Gastrocnemius medialis (tissue), 4 donors: ENCODE measurements around the gene GMEB2. TPM values are rescaled to one million over a fixed set of nuclear protein-coding genes. Genes with fewer than 3 reads are reported as not detected.
A peak's percentile ranks its signal among the peaks of the same experiment; 100 is the strongest.
"Not testable (repeated sequence)": the region's sequence is repeated elsewhere in the genome, so short reads cannot be mapped to it uniquely, and the experiment has no call there.

Experiments
- ATAC-seq, 2 donors: fragments of 150-250 bp; one replicate each; pipeline ENCODE4 v1.9.1; 2016
- DNase-seq, 2 donors: peaks; one replicate each; pipeline ENCODE4 v3.0.0-alpha.2; 2019
- H3K27ac ChIP-seq, 4 donors: fragments of 200-600 bp; sonication (generic); 1 replicate in 1 of 4; 2 replicates in 3 of 4; pipeline ENCODE4 v1.5.1; 2016 to 2018; ENCODE audit warnings: mild to moderate bottlenecking in 2 of 4, moderate library complexity in 1 of 4
- H3K27me3 ChIP-seq, 3 donors: fragments of 200-600 bp; sonication (generic) in 2 of 3; 1 replicate in 1 of 3; 2 replicates in 2 of 3; pipeline versions ENCODE4 v1.5.1 to v1.6.0; 2016 to 2019; ENCODE audit warnings: mild to moderate bottlenecking in 1 of 3, moderate library complexity in 1 of 3
- H3K36me3 ChIP-seq, 2 donors: fragments of 200-600 bp; sonication (generic) in 1 of 2; one replicate each; pipeline ENCODE4 v1.5.1; 2017 to 2018
- H3K4me1 ChIP-seq, 2 donors: fragments of 200-600 bp; sonication (generic) in 1 of 2; one replicate each; pipeline ENCODE4 v1.5.1; 2016 to 2017; ENCODE audit warnings: mild to moderate bottlenecking in 2 of 2
- H3K4me3 ChIP-seq, 4 donors: fragments of 200-600 bp; sonication (generic) in 3 of 4; 1 replicate in 1 of 4; 2 replicates in 3 of 4; pipeline ENCODE4 v1.5.1; 2016 to 2019; ENCODE audit warnings: mild to moderate bottlenecking in 2 of 4
- H3K9me3 ChIP-seq, 3 donors: fragments of 200-600 bp; sonication (generic) in 2 of 3; 1 replicate in 1 of 3; 2 replicates in 2 of 3; pipeline ENCODE4 v1.5.1; 2016 to 2019
- CTCF ChIP-seq, 5 experiments: fragments of 450-650 bp in 3 of 5; fragments of 200-600 bp in 2 of 5; sonication (generic) in 2 of 5; IDR thresholded peaks in 4 of 5; conservative IDR thresholded peaks in 1 of 5; 1 replicate in 4 of 5; 2 replicates in 1 of 5; pipeline ENCODE4 v1.5.1; 2016 to 2019; ENCODE audit warnings: antibody characterized with exemption in 5 of 5, mild to moderate bottlenecking in 3 of 5, moderate library complexity in 3 of 5
- POLR2A ChIP-seq, 2 donors: fragments of 450-650 bp; IDR thresholded peaks; one replicate each; pipeline ENCODE4 v1.6.1; 2017; ENCODE audit warnings: antibody characterized with exemption in 2 of 2, mild to moderate bottlenecking in 2 of 2, moderate library complexity in 2 of 2
- in situ Hi-C, 4 donors: fragments of 200-750 bp; cut with MboI; loops; one replicate each; pipeline versions ENCODE4 v1.15.0 to v1.8.0; 2017; ENCODE audit warnings: low sequenced_read_pairs in 4 of 4
- intact Hi-C: fragments of 100-400 bp; cut with DNase I; formaldehyde crosslinking; loops from one replicate; pipeline ENCODE4 v1.15.1; 2023; ENCODE audit warnings: low total_unique reads
- total RNA-seq, 4 donors: library from RNA; depleted of rRNA; stranded (reverse); fragments of >200 nt; gene quantifications; one replicate each; pipeline versions ENCODE4 v1.1.0 to v1.2.3, GENCODE V29; 2016

The GMEB2 gene
- total RNA-seq, 4 donors from 2014 or later: 6.1 to 14.3 (median 6.8) TPM

- peaks cover 0 to 22% of the 10 kb centered on the region in 2 donors for H3K36me3 ChIP-seq
- TF ChIP-seq POLR2A (IDR thresholded peaks at IDR 0.05) (no peak), CTCF (IDR thresholded peaks at IDR 0.05 in 4 of 5, conservative IDR thresholded peaks at IDR 0.05 in 1 of 5) (no peak)
- H3K4me1 ChIP-seq: peaks cover 18 to 22% of the 10 kb centered on the region in 2 donors
- no peaks in the 10 kb centered on the region for H3K27me3 ChIP-seq
- no peaks in the 10 kb centered on the region for H3K9me3 ChIP-seq
- DNase-seq (no peak), ATAC-seq (no peak)
- H3K27ac ChIP-seq: no peak overlapping the region
- in situ Hi-C loops (no loop called here), intact Hi-C loops (no loop called here)
- no peak overlapping the region for H3K4me3 ChIP-seq
These were observed 33.7 kb upstream of the GMEB2 start for GRCh38 chr20:63660622-63661021.

- intact Hi-C loops, DNase-seq, ATAC-seq, H3K27ac ChIP-seq, in situ Hi-C loops, H3K27me3 ChIP-seq, H3K4me3 ChIP-seq, H3K9me3 ChIP-seq: not testable (repeated sequence)
- peaks cover 0 to 22% of the 10 kb centered on the region in 2 donors for H3K36me3 ChIP-seq
- H3K4me1 ChIP-seq: peaks cover 18 to 22% of the 10 kb centered on the region in 2 donors
These were observed 33.3 kb upstream of the GMEB2 start for GRCh38 chr20:63660174-63660573.

- no peaks in the 10 kb centered on the region for H3K27me3 ChIP-seq
- peaks cover 0 to 22% of the 10 kb centered on the region in 2 donors for H3K36me3 ChIP-seq
- no peak for DNase-seq
- peak overlapping the region; percentile 91 to 96 (median 92) for H3K27ac ChIP-seq
- H3K4me3 ChIP-seq: peak overlapping the region; percentile 78 to 94 (median 89)
- ATAC-seq: no peak
- in situ Hi-C loops (loop anchor here in 1 of 4 donors (10.0 kb wide), 1 partner anchor 55 kb away; no protein-coding TSS in a partner anchor), intact Hi-C loops (loop anchor here (2.0 kb wide), 1 partner anchor 17 kb away; no protein-coding TSS in a partner anchor)
- H3K4me1 ChIP-seq: peaks cover 18 to 22% of the 10 kb centered on the region in 2 donors
- H3K9me3 ChIP-seq: no peaks in the 10 kb centered on the region
- TF ChIP-seq CTCF (IDR thresholded peaks at IDR 0.05 in 4 of 5, conservative IDR thresholded peaks at IDR 0.05 in 1 of 5): no peak
- no peak for TF ChIP-seq POLR2A (IDR thresholded peaks at IDR 0.05)
These were observed 32.5 kb upstream of the GMEB2 start for GRCh38 chr20:63659370-63659769.

GRCh38 chr20:63658749-63659187, 31.9 kb upstream of the GMEB2 start:
- TF ChIP-seq POLR2A (IDR thresholded peaks at IDR 0.05): no peak
- TF ChIP-seq CTCF (IDR thresholded peaks at IDR 0.05 in 4 of 5, conservative IDR thresholded peaks at IDR 0.05 in 1 of 5): no peak
- no peak for DNase-seq
- Histone ChIP-seq H3K4me3 (peak overlapping the region; percentile 78 to 94 (median 89)), H3K4me1 (peaks cover 18 to 22% of the 10 kb centered on the region in 2 donors), H3K27ac (peak overlapping the region; percentile 91 to 96 (median 92)), H3K36me3 (peaks cover 0 to 22% of the 10 kb centered on the region in 2 donors), H3K27me3 (peaks cover 0 to under 1% (median 0%) of the 10 kb centered on the region in 3 donors), H3K9me3 (no peaks in the 10 kb centered on the region)
- in situ Hi-C loops (loop anchor here in 1 of 4 donors (10.0 kb wide), 1 partner anchor 56 kb away; no protein-coding TSS in a partner anchor), intact Hi-C loops (loop anchor here (1.0 to 2.0 kb wide), 3 partner anchors 16 to 207 kb away; partner anchors contain the start of genes GMEB2 and TPD52L2)
- ATAC-seq: peak; percentile 4 to 8

- in situ Hi-C loops (loop anchor here in 1 of 4 donors (10.0 kb wide), 1 partner anchor 57 kb away; no protein-coding TSS in a partner anchor), intact Hi-C loops (loop anchor here (1.0 to 2.0 kb wide), 3 partner anchors 15 to 207 kb away; partner anchors contain the start of genes GMEB2 and TPD52L2)
- Histone ChIP-seq H3K4me1 (peaks cover 19 to 28% of the 10 kb centered on the region in 2 donors), H3K27me3 (peaks cover 0 to 3% (median 0%) of the 10 kb centered on the region in 3 donors), H3K9me3 (no peaks in the 10 kb centered on the region), H3K4me3 (peak within 1 kb of the TSS; percentile 78 to 94 (median 89)), H3K27ac (peak within 1 kb of the TSS; percentile 91 to 96 (median 92)), H3K36me3 (peaks cover 0 to 20% of the 10 kb centered on the region in 2 donors)
- ATAC-seq: peak; percentile 96 to 97
- peak in 2 of 5 experiments; percentile 10 to 24 for TF ChIP-seq CTCF (IDR thresholded peaks at IDR 0.05 in 4 of 5, conservative IDR thresholded peaks at IDR 0.05 in 1 of 5)
- peak; percentile 18 to 34 for TF ChIP-seq POLR2A (IDR thresholded peaks at IDR 0.05)
- DNase-seq: peak; percentile 82 to 88
These were observed 31.2 kb upstream of the GMEB2 start, which contains the start of gene RTEL1 for GRCh38 chr20:63657937-63658748. TSS of gene RTEL1 (plus strand) at chr20:63658312. CDS start at chr20:63659403, 1,091 bp downstream.
